Measurements from ENCODE around the gene SERPINE2.

DNA sequence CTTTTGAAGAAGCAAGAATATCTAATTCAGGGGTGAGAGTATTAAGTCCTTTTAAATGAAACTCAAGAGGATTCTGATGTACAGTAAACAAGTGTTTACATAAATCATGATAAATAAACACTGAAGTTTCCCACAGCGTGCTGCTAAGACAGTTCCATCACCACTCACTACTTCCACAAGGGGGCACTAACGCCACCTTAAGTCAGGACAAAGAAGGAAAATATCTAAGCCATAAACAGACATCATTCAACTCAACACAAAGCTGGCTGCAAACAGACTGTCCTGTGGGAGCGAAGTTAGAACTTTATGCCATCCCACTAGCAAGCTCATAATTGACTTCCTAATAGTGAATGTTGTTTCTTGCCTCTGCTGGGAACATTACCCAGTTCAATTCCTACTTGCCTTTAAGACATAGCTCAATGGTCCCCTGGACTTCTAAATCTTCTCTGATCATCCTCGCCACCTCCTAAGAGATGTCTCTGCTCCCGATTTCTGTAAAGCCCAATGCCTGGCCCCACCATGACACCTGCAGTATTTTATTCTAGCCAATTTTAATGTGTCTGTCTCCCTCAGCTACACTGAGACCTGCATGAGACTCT lies 45.4 kb downstream of the SERPINE2 start:
- TF ChIP-seq EZH2 (IDR thresholded peaks at IDR 0.05; ENCODE audit: insufficient read depth, poor library complexity, severe bottlenecking) (no peak), EZH2phosphoT487 (IDR thresholded peaks at IDR 0.05; ENCODE audit: insufficient read depth, low read depth) (no peak)

All from GM23248 (cell line).